Measurements from ENCODE around the gene BTRC.
"Not testable (repeated sequence)": the region's sequence is repeated elsewhere in the genome, so short reads cannot be mapped to it uniquely, and the experiment has no call there.

The BTRC gene

GRCh38 chr10:101386659-101387259 is 32.8 kb downstream of the BTRC start:
- DNase-seq (ENCODE audit: low read depth in 2 of 2): no peak

- no peak for DNase-seq (ENCODE audit: low read depth in 2 of 2)
Observed at GRCh38 chr10:101388676-101389276, 34.8 kb downstream of the BTRC start.

DNA sequence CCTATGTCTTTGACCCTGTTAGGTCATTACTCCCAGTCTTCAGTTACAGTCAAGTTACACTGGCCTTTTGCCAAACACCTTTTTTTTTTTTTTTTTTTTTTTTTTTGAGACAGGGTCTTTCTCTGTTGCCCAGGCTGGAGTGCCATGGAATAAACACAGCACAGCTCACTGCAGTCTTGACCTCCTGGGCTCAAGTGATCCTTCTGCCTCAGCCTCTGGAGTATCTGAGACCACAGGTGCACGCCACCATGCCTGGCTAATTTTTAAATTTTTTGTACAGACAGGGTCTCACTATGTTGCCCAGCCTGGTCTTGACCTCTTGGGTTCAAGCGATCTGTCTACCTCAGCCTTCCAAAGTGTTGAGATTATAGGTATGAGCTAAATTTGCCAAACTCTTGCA is 35.6 kb downstream of the BTRC start:
- DNase-seq (ENCODE audit: low read depth in 2 of 2): not testable (repeated sequence)

GRCh38 chr10:101389986-101390531 is 36.1 kb downstream of the BTRC start:
- DNase-seq (ENCODE audit: low read depth in 2 of 2): no peak

- DNase-seq (ENCODE audit: low read depth in 2 of 2): no peak
Observed at GRCh38 chr10:101393378-101393777, 39.4 kb downstream of the BTRC start.

GRCh38 chr10:101394524-101395133 is 40.7 kb downstream of the BTRC start:
- no peak for DNase-seq (ENCODE audit: low read depth in 2 of 2)

DNA sequence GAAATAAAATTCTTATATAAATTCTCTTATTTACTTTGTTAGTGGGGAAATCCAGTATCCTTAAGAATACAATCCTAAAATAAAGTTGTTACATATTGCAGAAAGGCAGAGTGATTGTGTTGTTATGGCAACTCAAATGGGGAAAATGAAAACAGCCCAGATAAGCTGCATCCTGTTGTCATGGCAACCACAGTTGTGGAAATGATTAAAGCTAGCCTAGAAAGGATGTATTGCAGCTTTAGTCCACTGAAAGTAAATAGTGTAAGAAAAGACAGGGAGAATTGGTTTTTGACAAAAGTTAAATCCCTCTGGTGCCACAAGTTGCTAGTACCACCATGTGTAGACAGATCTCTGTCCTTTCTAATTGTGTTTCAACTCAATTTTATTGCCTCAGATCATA is 43.2 kb downstream of the BTRC start:
- no peak for DNase-seq (ENCODE audit: low read depth in 2 of 2)

DNA sequence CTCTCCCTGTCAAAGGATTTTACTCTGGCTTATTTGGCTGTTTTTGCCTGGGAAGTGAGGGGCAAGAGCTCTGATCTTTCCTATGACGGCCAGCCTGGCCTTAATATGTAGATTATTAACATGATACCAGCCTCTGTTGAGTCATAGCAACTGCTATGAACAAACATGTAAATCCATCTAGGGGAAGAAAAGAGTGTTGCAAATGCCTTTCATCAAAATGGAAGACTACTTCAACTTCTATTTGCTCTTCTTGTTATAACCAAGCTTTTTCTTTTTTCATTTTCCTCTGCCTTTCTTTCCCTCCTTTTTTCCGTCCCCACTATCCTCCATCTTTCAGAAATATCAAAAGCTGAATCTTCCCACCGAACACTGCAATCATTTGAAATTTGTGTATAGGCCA is 46.6 kb downstream of the BTRC start:
- no peak for DNase-seq (ENCODE audit: low read depth in 2 of 2)

DNA sequence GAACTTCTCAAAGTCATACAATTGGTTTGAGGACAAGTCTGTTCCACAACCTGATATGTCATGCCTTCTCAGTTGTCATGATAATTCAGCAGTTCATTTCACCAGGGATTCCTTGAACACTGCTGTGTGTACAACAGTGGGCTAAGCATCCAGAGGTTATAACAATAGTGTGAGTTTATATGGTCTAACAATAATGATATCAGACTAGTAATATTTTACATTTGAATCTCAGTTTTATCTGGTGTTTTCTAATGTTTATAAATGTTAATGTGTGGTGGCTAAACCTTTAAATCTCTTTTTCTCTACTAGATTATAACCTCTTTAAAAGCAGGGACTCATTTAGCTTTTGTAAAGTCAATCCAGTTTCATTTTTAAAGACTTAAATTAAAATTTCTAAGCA is 48.7 kb downstream of the BTRC start:
- no peak for DNase-seq (ENCODE audit: low read depth in 2 of 2)

DNA sequence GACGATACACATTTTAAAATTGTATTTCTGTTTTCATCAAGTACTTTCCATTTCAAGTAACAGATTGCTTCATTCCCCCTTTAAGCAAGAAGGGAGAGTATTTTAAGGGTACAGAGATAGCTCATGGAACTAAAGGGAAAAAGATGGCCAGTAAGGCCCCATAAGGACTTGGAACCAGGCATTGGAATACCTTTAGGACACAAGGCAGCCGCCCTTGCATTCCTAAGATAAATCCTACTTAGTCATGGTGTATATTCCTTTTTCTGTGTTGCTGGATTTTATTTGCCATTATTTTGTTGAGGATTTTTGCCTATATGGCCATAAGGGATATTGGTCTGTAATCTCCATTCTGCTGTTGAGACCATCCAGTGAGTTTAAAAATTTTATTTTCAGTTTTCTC is 49.2 kb downstream of the BTRC start:
- DNase-seq (ENCODE audit: low read depth in 2 of 2): no peak

DNA sequence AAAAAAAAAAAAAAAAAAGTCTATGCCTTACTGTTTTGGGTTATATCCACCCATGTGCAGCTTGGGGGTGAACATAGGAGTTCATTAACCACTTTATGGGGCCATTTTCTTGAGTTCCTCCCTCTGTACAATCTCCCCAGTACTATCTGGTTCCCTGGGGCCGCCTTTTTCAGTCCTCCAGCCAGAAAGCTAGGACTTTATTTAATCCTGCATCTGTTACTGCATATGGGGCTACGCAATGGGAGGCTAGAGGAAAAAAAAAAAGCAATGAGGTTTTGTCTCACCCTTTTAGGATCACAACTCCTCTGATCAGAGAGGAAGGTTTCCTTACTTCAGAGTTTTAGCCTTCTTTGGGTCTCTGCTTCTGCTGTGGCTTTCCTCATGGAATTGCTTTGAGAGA is 51.0 kb downstream of the BTRC start:
- no peak for DNase-seq (ENCODE audit: low read depth in 2 of 2)

GRCh38 chr10:101411598-101411997 is 57.6 kb downstream of the BTRC start:
- no peak for DNase-seq (ENCODE audit: low read depth in 2 of 2)

- no peak for DNase-seq (ENCODE audit: low read depth in 2 of 2)
Observed at GRCh38 chr10:101414034-101414433, 60.1 kb downstream of the BTRC start.

DNA sequence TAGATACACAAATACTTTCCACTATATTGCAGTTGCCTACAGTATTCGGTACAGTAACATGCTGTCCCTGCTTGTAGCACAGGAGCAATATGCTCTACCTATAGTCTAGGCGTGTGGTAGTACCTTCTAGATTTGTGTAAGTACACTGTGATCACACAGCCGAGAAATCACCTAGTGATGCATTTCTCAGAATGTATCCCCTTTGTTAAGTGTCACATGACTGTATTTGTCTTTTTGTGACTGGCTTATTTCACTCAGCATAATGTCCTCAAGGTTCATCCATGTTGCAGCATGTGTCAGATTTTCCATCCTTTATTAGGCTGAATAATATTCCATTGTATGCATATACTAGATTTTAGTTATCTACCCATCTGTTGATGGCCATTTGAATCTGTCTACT is 61.9 kb downstream of the BTRC start:
- no peak for DNase-seq (ENCODE audit: low read depth in 2 of 2)

DNA sequence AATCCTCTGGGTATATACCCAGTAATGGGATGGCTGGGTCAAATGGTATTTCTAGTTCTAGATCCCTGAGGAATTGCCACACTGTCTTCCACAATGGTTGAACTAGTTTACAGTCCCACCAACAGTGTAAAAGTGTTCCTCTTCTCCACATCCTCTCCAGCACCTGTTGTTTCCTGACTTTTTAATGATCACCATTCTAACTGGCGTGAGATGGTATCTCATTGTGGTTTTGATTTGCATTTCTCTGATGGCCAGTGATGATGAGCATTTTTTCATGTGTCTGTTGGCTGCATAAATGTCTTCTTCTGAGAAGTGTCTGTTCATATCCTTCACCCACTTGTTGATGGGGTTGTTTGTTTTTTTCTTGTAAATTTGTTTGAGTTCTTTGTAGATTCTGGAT is 68.0 kb downstream of the BTRC start:
- not testable (repeated sequence) for DNase-seq (ENCODE audit: low read depth in 2 of 2)

GRCh38 chr10:101425535-101425934 is 71.6 kb downstream of the BTRC start:
- DNase-seq (ENCODE audit: low read depth in 2 of 2): no peak

- no peak for DNase-seq (ENCODE audit: low read depth in 2 of 2)
Observed at GRCh38 chr10:101428036-101428435, 74.1 kb downstream of the BTRC start.

DNA sequence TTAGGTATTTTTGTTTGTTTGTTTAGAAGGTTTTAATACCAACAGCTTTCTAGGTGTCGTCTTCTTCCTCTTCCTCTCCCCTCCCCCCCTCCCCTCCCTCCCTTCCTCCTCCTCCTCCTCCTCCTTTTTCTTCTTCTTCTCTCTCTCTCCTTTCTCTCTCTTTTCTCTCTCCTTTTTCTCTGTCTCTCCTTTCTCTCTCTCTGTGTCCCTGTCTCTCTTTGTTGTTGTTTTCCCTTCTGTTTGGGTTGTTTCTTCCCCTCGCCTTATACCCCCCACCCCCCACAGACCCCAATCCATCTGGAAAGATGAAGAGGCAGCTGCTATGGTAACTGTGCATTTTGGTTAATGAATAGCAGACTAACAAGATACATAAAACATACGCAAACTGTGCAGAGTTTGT is 75.5 kb downstream of the BTRC start:
- DNase-seq (ENCODE audit: low read depth in 2 of 2): no peak

DNA sequence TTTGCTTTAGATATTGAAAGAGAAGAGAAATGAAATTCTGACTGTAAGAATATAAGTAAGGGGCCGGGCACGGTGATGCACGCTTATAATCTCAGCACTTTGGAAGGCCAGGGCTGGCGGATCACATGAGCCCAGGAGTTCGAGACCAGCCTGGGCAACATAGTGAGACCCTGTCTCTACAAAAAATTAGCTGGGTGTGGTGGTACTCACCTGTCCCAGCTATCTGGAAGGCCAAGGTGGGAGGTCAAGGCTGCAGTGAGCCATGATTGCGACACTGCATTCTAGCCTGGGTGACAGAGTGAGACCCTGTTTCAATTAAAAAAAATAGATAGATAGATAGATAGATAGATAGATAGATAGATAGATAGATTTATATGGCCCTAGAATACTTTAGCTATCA is 82.3 kb downstream of the BTRC start:
- DNase-seq (ENCODE audit: low read depth in 2 of 2): no peak

GRCh38 chr10:101438881-101439391 is 85.0 kb downstream of the BTRC start:
- no peak for DNase-seq (ENCODE audit: low read depth in 2 of 2)

GRCh38 chr10:101441541-101442455 is 87.8 kb downstream of the BTRC start:
- DNase-seq (ENCODE audit: low read depth in 2 of 2): no peak

DNA sequence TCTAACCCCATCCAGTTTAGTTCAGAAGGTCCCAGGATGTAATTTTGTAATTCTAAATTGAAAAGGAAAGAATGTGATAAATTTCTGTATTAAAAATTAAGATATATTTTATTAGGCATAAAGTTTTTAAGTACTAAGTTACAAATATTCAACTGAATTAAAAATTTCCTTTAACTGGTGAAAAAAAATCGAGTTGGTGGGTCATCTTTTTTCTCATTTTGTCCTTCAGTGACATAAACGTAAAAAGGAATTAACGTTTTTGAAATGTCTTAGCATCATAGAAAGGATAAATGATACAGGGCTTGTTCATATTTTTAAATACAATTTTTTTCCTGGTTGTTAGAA is 88.5 kb downstream of the BTRC start:
- no peak for DNase-seq (ENCODE audit: low read depth in 2 of 2)

Data from stimulated activated CD4-positive, alpha-beta T cell treated with anti-CD3 and anti-CD28 coated beads, Interleukin-4, amount 100 ng/mL, for 48 hours (primary cell).